ENCODE data around the gene RBM20. TPM values are rescaled to one million over a fixed set of nuclear protein-coding genes. Genes with fewer than 3 reads are reported as not detected.

The RBM20 gene
- total and polyA plus RNA-seq, 2 experiments from 2014 or later, result not detected

DNA sequence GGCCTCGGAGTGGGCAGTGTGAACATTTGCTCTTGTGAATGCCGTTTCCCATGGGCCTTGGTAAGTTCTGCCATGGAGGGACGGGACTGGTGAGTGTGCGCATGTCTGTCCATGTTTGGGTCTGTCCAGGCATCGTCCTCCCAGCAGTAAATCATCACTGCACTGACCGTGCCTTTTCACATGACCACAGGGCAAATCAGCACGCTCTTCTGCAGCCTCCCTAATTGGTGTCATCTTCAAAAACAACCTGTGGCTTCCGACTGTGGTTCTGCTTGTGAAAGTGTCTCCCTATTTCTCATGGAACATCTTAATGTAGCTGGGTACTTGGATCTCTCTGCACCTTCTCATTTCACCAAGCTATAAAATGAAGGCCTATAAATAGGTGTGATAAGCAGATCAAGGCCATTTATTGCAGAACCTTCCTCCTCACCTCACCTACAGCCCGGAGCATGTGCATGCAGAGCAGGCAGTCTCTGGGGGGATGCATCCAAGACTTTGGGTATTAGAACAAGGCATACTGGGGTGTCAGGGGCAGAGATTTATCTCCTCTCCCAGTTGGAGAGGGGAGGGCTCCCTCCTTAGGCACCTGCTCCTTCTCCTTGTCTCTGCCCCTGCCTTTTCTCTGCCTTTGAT lies 77.4 kb downstream of the RBM20 start:
- Histone ChIP-seq H3K9me2 (ENCODE audit: insufficient read depth) (no peaks in the 10 kb centered on the region), H3K4me1 (ENCODE audit: insufficient read depth) (no peaks in the 10 kb centered on the region), H3K9ac (no peak overlapping the region), H3K4me2 (ENCODE audit: unreplicated experiment) (no peak overlapping the region), H3K4me3 (no peak overlapping the region), H3K9me3 (ENCODE audit: low read depth) (no peaks in the 10 kb centered on the region), H3K27me3 (replicated peaks; ENCODE audit: insufficient read depth) (peaks cover 18% of the 10 kb centered on the region; the same call in 1 of the 2 replicates), H3K36me3 (ENCODE audit: low read depth) (no peaks in the 10 kb centered on the region), H3F3A (ENCODE audit: insufficient read depth) (no peaks in the 10 kb centered on the region), H3K79me2 (ENCODE audit: insufficient read depth) (no peaks in the 10 kb centered on the region), H3K27ac (no peak overlapping the region), H4K20me1 (ENCODE audit: insufficient read depth) (no peaks in the 10 kb centered on the region), H2AFZ (no peak overlapping the region)
- DNase-seq, result no peak
- TF ChIP-seq EZH2 (IDR thresholded peaks at IDR 0.05; ENCODE audit: insufficient read depth, poor library complexity, severe bottlenecking) (no peak), EZH2phosphoT487 (IDR thresholded peaks at IDR 0.05; ENCODE audit: insufficient read depth, low read depth) (no peak)
- in situ Hi-C loops (cut with MboI), result no loop called here
- WGBS, 2 experiments (ENCODE audit: low coverage in 1 of 2, low lambda C conversion rate in 2 of 2, missing lambda C conversion rate in 2 of 2), result 65 to 67% methylated on average over 9 of the region's 9 CpGs

DNA sequence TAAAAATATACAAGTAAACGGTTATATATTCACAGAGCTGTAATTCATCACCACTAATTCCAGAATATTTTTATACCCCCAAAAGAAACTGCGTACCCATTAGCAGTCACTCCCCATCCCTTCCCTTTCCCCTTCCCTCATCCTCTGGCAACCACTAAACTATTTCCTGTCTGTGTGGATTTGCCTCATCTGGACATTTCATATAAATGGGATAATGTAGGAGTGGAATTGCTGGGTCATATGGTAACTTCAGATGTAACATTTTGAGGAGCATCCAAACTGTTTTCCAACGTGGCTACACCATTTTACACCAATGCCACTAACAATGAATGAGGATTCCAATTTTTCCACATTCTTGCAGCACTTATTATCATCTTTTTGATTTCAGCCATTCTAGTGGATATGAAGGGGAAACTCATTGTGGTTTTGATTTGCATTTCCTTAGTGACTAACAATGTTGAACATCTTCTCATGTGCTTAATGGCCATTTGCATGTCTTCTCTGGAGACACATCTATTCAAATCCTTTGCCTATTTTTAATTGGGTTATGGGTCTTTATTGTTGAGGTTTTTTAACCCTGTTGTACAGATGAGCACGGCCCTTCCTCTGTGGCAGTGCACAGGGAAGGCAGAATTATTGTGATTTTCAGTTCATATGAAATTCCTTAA lies 79.2 kb downstream of the RBM20 start:
- no peak overlapping the region for H3K27ac ChIP-seq
- no peak overlapping the region for H3K9ac ChIP-seq
- DNase-seq, result no peak
- in situ Hi-C loops (cut with MboI), result no loop called here
- no peaks in the 10 kb centered on the region for H3K4me1 ChIP-seq (ENCODE audit: insufficient read depth)
- H3K27me3 ChIP-seq (replicated peaks; ENCODE audit: insufficient read depth), result 0 out of 2 replicates have a peak, but pooled peaks cover 9% of the 10 kb centered on the region
- H4K20me1 ChIP-seq (ENCODE audit: insufficient read depth), result no peaks in the 10 kb centered on the region
- no peaks in the 10 kb centered on the region for H3K36me3 ChIP-seq (ENCODE audit: low read depth)
- WGBS, 2 experiments (ENCODE audit: low coverage in 1 of 2, low lambda C conversion rate in 2 of 2, missing lambda C conversion rate in 2 of 2), result 82 to 83% methylated on average over 4 of the region's 4 CpGs
- H3K4me3 ChIP-seq, result no peak overlapping the region
- H3K9me3 ChIP-seq (ENCODE audit: low read depth), result no peaks in the 10 kb centered on the region
- no peaks in the 10 kb centered on the region for H3K79me2 ChIP-seq (ENCODE audit: insufficient read depth)
- no peak overlapping the region for H2AFZ ChIP-seq
- no peaks in the 10 kb centered on the region for H3K9me2 ChIP-seq (ENCODE audit: insufficient read depth)
- H3K4me2 ChIP-seq (ENCODE audit: unreplicated experiment), result no peak overlapping the region
- no peaks in the 10 kb centered on the region for H3F3A ChIP-seq (ENCODE audit: insufficient read depth)
- no peak for TF ChIP-seq EZH2phosphoT487 (IDR thresholded peaks at IDR 0.05; ENCODE audit: insufficient read depth, low read depth)
- TF ChIP-seq EZH2 (IDR thresholded peaks at IDR 0.05; ENCODE audit: insufficient read depth, poor library complexity, severe bottlenecking), result no peak

GRCh38 chr10:110724116-110724921 lies 80.2 kb downstream of the RBM20 start:
- 44 to 48% methylated on average over 7 of the region's 7 CpGs for WGBS, 2 experiments (ENCODE audit: low coverage in 1 of 2, low lambda C conversion rate in 2 of 2, missing lambda C conversion rate in 2 of 2)
- Histone ChIP-seq H3K36me3 (ENCODE audit: low read depth) (no peaks in the 10 kb centered on the region), H2AFZ (no peak overlapping the region), H3K79me2 (ENCODE audit: insufficient read depth) (no peaks in the 10 kb centered on the region), H3K27ac (no peak overlapping the region), H3K4me2 (ENCODE audit: unreplicated experiment) (no peak overlapping the region), H3K27me3 (replicated peaks; ENCODE audit: insufficient read depth) (0 out of 2 replicates have a peak, but pooled peaks cover 13% of the 10 kb centered on the region), H3K4me3 (no peak overlapping the region), H4K20me1 (ENCODE audit: insufficient read depth) (no peaks in the 10 kb centered on the region), H3K9ac (no peak overlapping the region), H3F3A (ENCODE audit: insufficient read depth) (no peaks in the 10 kb centered on the region), H3K9me2 (ENCODE audit: insufficient read depth) (no peaks in the 10 kb centered on the region), H3K9me3 (ENCODE audit: low read depth) (no peaks in the 10 kb centered on the region), H3K4me1 (ENCODE audit: insufficient read depth) (no peaks in the 10 kb centered on the region)
- TF ChIP-seq EZH2 (IDR thresholded peaks at IDR 0.05; ENCODE audit: insufficient read depth, poor library complexity, severe bottlenecking) (no peak), EZH2phosphoT487 (IDR thresholded peaks at IDR 0.05; ENCODE audit: insufficient read depth, low read depth) (no peak)
- in situ Hi-C loops (cut with MboI), result no loop called here
- no peak for DNase-seq

DNA sequence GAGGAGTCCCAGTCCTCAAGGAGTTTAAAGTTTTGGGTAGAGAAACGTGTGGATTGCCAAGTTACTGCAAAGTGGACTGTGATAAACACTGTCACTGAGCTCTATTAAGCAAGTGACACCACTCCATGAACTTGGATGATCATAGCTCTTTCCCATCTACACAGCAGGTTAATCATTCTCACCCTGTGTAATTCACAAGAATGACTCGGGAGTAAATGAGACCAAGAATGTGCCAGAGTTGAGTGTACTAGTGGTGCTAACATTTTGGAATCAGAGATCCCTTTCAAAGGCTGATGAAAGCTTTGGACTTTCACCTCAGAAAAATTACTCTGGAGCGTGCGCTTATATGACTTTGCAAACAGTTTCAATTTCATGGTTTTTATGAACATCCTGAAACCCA lies 80.8 kb downstream of the RBM20 start:
- no peaks in the 10 kb centered on the region for H3F3A ChIP-seq (ENCODE audit: insufficient read depth)
- H3K9ac ChIP-seq, result no peak overlapping the region
- WGBS, 2 experiments (ENCODE audit: low coverage in 1 of 2, low lambda C conversion rate in 2 of 2, missing lambda C conversion rate in 2 of 2), result 71 to 77% methylated on average over 4 of the region's 4 CpGs
- in situ Hi-C loops (cut with MboI), result no loop called here
- H3K4me3 ChIP-seq, result no peak overlapping the region
- no peaks in the 10 kb centered on the region for H3K36me3 ChIP-seq (ENCODE audit: low read depth)
- H4K20me1 ChIP-seq (ENCODE audit: insufficient read depth), result no peaks in the 10 kb centered on the region
- 0 out of 2 replicates have a peak, but pooled peaks cover 15% of the 10 kb centered on the region for H3K27me3 ChIP-seq (replicated peaks; ENCODE audit: insufficient read depth)
- no peaks in the 10 kb centered on the region for H3K9me2 ChIP-seq (ENCODE audit: insufficient read depth)
- no peak overlapping the region for H3K27ac ChIP-seq
- DNase-seq, result no peak
- H3K4me1 ChIP-seq (ENCODE audit: insufficient read depth), result no peaks in the 10 kb centered on the region
- TF ChIP-seq EZH2 (IDR thresholded peaks at IDR 0.05; ENCODE audit: insufficient read depth, poor library complexity, severe bottlenecking), result no peak
- no peak for TF ChIP-seq EZH2phosphoT487 (IDR thresholded peaks at IDR 0.05; ENCODE audit: insufficient read depth, low read depth)
- no peak overlapping the region for H3K4me2 ChIP-seq (ENCODE audit: unreplicated experiment)
- H2AFZ ChIP-seq, result no peak overlapping the region
- H3K79me2 ChIP-seq (ENCODE audit: insufficient read depth), result no peaks in the 10 kb centered on the region
- no peaks in the 10 kb centered on the region for H3K9me3 ChIP-seq (ENCODE audit: low read depth)
